WTC11 (cell line): ENCODE measurements around the gene D2HGDH. TPM values are rescaled to one million over a fixed set of nuclear protein-coding genes. Genes with fewer than 3 reads are reported as not detected.

Source experiments
- ATAC-seq: fragments of 200-7000 bp; cut with Tn5 transposase; 2 replicates; pipeline ENCODE4 v1.10.0; 2021; ENCODE audit warnings: mild to moderate bottlenecking, moderate library complexity
- CTCF ChIA-PET: fragments of 300-600 bp; sonication (Branson Sonifier 250); formaldehyde crosslinking; loops from one replicate; lab custom pipeline; 2021; ENCODE audit warnings: antibody characterized with exemption; lab: Charles Lee
- POLR2A ChIA-PET: fragments of 350-600 bp; sonication (Branson Sonifier 250); formaldehyde crosslinking; loops from one replicate; lab custom pipeline; 2021; ENCODE audit warnings: antibody characterized with exemption; lab: Charles Lee
- DNase-seq: peaks from one replicate; pipeline ENCODE4 v3.0.0; 2021; ENCODE audit warnings: low spot score
- H3K27ac Mint-ChIP-seq: 2 replicates; pipeline ENCODE4 v1.8.0; 2021; ENCODE audit warnings: mixed read lengths
- H3K27me3 Mint-ChIP-seq: 2 replicates; pipeline ENCODE4 v1.8.0; 2021; ENCODE audit warnings: low read depth, mild to moderate bottlenecking, moderate library complexity, mixed read lengths
- H3K36me3 Mint-ChIP-seq: 2 replicates; pipeline ENCODE4 v1.8.0; 2021; ENCODE audit warnings: mixed read lengths
- H3K4me1 Mint-ChIP-seq: 2 replicates; pipeline ENCODE4 v1.8.0; 2022; ENCODE audit warnings: mixed read lengths
- H3K4me3 Mint-ChIP-seq: 2 replicates; pipeline ENCODE4 v1.8.0; 2021; ENCODE audit warnings: mild to moderate bottlenecking, moderate library complexity, mixed read lengths
- H3K9me3 Mint-ChIP-seq: 2 replicates; pipeline ENCODE4 v1.8.0; 2021; ENCODE audit warnings: mixed read lengths
- ARID4B ChIP-seq: sonication (generic); formaldehyde crosslinking; IDR thresholded peaks from 2 replicates; pipeline ENCODE4 v1.8.0; 2023; ENCODE audit warnings: missing genetic modification reagents, mild to moderate bottlenecking, borderline replicate concordance
- ATF1 ChIP-seq: sonication (generic); formaldehyde crosslinking; IDR thresholded peaks from 2 replicates; pipeline ENCODE4 v1.8.1; 2023; ENCODE audit warnings: mild to moderate bottlenecking, moderate library complexity, missing genetic modification reagents
- ATF6 ChIP-seq: sonication (generic); formaldehyde crosslinking; IDR thresholded peaks from 2 replicates; pipeline ENCODE4 v1.8.1; 2023; ENCODE audit warnings: mild to moderate bottlenecking, missing genetic modification reagents
- CTCF ChIP-seq: fragments of 200-600 bp; IDR thresholded peaks from 2 replicates; pipeline ENCODE4 v1.8.0; 2022; ENCODE audit warnings: antibody characterized with exemption
- E2F1 ChIP-seq: sonication (generic); formaldehyde crosslinking; IDR thresholded peaks from 2 replicates; pipeline ENCODE4 v1.8.0; 2022; ENCODE audit warnings: mild to moderate bottlenecking, missing genetic modification reagents
- EMX1 ChIP-seq: fragments of 250-450 bp; sonication (Bioruptor Pico); IDR thresholded peaks from 2 replicates; pipeline ENCODE4 v1.8.0; 2021; ENCODE audit warnings: mild to moderate bottlenecking
- ETV6 ChIP-seq: sonication (generic); formaldehyde crosslinking; IDR thresholded peaks from 2 replicates; pipeline ENCODE4 v1.8.1; 2022; ENCODE audit warnings: mild to moderate bottlenecking, missing genetic modification reagents
- HMGA2 ChIP-seq: fragments of 250-450 bp; sonication (Bioruptor Pico); IDR thresholded peaks from 2 replicates; pipeline ENCODE4 v1.4.0; 2021; ENCODE audit warnings: mild to moderate bottlenecking, moderate library complexity
- IRF1 ChIP-seq: sonication (generic); formaldehyde crosslinking; IDR thresholded peaks from 2 replicates; pipeline ENCODE4 v1.8.0; 2023; ENCODE audit warnings: missing genetic modification reagents
- JAZF1 ChIP-seq: fragments of 250-450 bp; sonication (Bioruptor Pico); IDR thresholded peaks from 2 replicates; pipeline ENCODE4 v1.9.0; 2021; ENCODE audit warnings: moderate library complexity, mild to moderate bottlenecking, inconsistent platforms
- JUN ChIP-seq: sonication (generic); formaldehyde crosslinking; IDR thresholded peaks from 2 replicates; pipeline ENCODE4 v1.8.0; 2023; ENCODE audit warnings: mild to moderate bottlenecking, missing genetic modification reagents
- KAT7 ChIP-seq: sonication (generic); formaldehyde crosslinking; IDR thresholded peaks from 2 replicates; pipeline ENCODE4 v1.8.1; 2023; ENCODE audit warnings: missing genetic modification reagents, mild to moderate bottlenecking, borderline replicate concordance
- MYBL2 ChIP-seq: sonication (generic); formaldehyde crosslinking; IDR thresholded peaks from 2 replicates; pipeline ENCODE4 v1.8.1; 2023; ENCODE audit warnings: mild to moderate bottlenecking, moderate library complexity, missing genetic modification reagents
- NFE2L1 ChIP-seq: sonication (generic); formaldehyde crosslinking; IDR thresholded peaks from 2 replicates; pipeline ENCODE4 v1.8.1; 2023; ENCODE audit warnings: missing genetic modification reagents
- NR1H2 ChIP-seq: sonication (generic); formaldehyde crosslinking; IDR thresholded peaks from 2 replicates; pipeline ENCODE4 v1.9.0; 2021; ENCODE audit warnings: mild to moderate bottlenecking, moderate library complexity, missing genetic modification reagents
- PRRX2 ChIP-seq: fragments of 250-450 bp; sonication (Bioruptor Pico); IDR thresholded peaks from 2 replicates; pipeline ENCODE4 v1.8.0; 2021; ENCODE audit warnings: mild to moderate bottlenecking
- TCF7 ChIP-seq: sonication (generic); formaldehyde crosslinking; IDR thresholded peaks from 2 replicates; pipeline ENCODE4 v1.8.0; 2022; ENCODE audit warnings: mild to moderate bottlenecking, low read depth, missing genetic modification reagents, moderate library complexity
- ZMAT4 ChIP-seq: fragments of 250-450 bp; sonication (Bioruptor Pico); IDR thresholded peaks from 2 replicates; pipeline ENCODE4 v1.9.0; 2021; ENCODE audit warnings: mild to moderate bottlenecking
- ZNF121 ChIP-seq: sonication (generic); formaldehyde crosslinking; IDR thresholded peaks from 2 replicates; pipeline ENCODE4 v1.8.0; 2023; ENCODE audit warnings: missing genetic modification reagents
- ZNF138 ChIP-seq: sonication (generic); formaldehyde crosslinking; conservative IDR thresholded peaks from 2 replicates; pipeline ENCODE4 v1.8.1; 2022; ENCODE audit warnings: mild to moderate bottlenecking, moderate library complexity, missing genetic modification reagents
- ZNF232 ChIP-seq: sonication (generic); formaldehyde crosslinking; IDR thresholded peaks from 2 replicates; pipeline ENCODE4 v1.8.0; 2022; ENCODE audit warnings: mild to moderate bottlenecking, missing genetic modification reagents
- ZNF423 ChIP-seq: fragments of 250-450 bp; sonication (Bioruptor Pico); IDR thresholded peaks from 2 replicates; pipeline ENCODE4 v2.1.2; 2022; ENCODE audit warnings: mild to moderate bottlenecking, moderate library complexity
- total RNA-seq: library from RNA; stranded (reverse); gene quantifications from 3 replicates; pipeline ENCODE4 v1.2.3, GENCODE V29; 2021

Gene D2HGDH
- total RNA-seq, 1 experiment from 2014 or later = 22.7 TPM

- no peak for TF ChIP-seq ATF6
- TF ChIP-seq PRRX2 (CRISPR knock-in tag) = no peak
- no peak for TF ChIP-seq EMX1
- TF ChIP-seq ZNF423 (CRISPR knock-in tag) = no peak; the same call in 1 of the 2 replicates
- no peak for TF ChIP-seq E2F1 (CRISPR knock-in tag)
- no peak for TF ChIP-seq ETV6 (CRISPR knock-in tag)
- TF ChIP-seq NR1H2 (CRISPR knock-in tag) = no peak
- TF ChIP-seq ZNF121 = no peak
- no peak for TF ChIP-seq NFE2L1 (CRISPR knock-in tag)
- TF ChIP-seq ARID4B (CRISPR knock-in tag) = no peak
Observed at GRCh38 chr2:241774419-241775222, 40.2 kb downstream of the D2HGDH start (continued).

GRCh38 chr2:241775223-241776177 is 41.1 kb downstream of the D2HGDH start:
- no peak for TF ChIP-seq JAZF1
- no peak for TF ChIP-seq ATF1 (CRISPR knock-in tag)
- no peak for TF ChIP-seq JUN (CRISPR knock-in tag)
- TF ChIP-seq TCF7 (CRISPR knock-in tag) = no peak
- no peak for TF ChIP-seq HMGA2 (CRISPR knock-in tag)
- no peak for TF ChIP-seq MYBL2 (CRISPR knock-in tag)
- no peak for TF ChIP-seq CTCF
- no peak for TF ChIP-seq ZMAT4 (CRISPR knock-in tag)
- TF ChIP-seq KAT7 = no peak
- TF ChIP-seq ZNF232 (CRISPR knock-in tag) = no peak
- TF ChIP-seq IRF1 (CRISPR knock-in tag) = no peak
- TF ChIP-seq ZNF138 (CRISPR knock-in tag) = no peak
- Mint-ChIP-seq H3K9me3 (peaks cover 8% of the 10 kb centered on the region), H3K4me1 (peaks cover 21% of the 10 kb centered on the region), H3K4me3 (no peak overlapping the region), H3K27me3 (peaks cover 5% of the 10 kb centered on the region), H3K36me3 (peaks cover 6% of the 10 kb centered on the region), H3K27ac (no peak overlapping the region)
- DNase-seq = no peak
- POLR2A ChIA-PET = no interaction called here
- CTCF ChIA-PET = interaction anchor here (0.9 to 1.0 kb wide), 2 partner anchors 29 to 103 kb away, joined by 3 read pairs; no protein-coding TSS in a partner anchor
- ATAC-seq = no peak
